HCT116 (cell line): Measurements from ENCODE around the gene NEDD4L. TPM values are rescaled to one million over a fixed set of nuclear protein-coding genes. Genes with fewer than 3 reads are reported as not detected.

Source experiments
- ATAC-seq: fragments of 200-7000 bp; cut with Tn5 transposase; 2 replicates; pipeline ENCODE4 v1.9.1; 2020; ENCODE audit warnings: mild to moderate bottlenecking, moderate library complexity
- BruUV-seq: library from RNA; stranded (reverse); fragments of 400-500 nt; replicated peaks from 2 replicates; lab custom pipeline; 2021; lab: Mats Ljungman, UMichigan
- CTCF ChIA-PET: fragments of 300-600 bp; sonication (Branson Sonifier 250); formaldehyde crosslinking; loops from one replicate; lab custom pipeline; 2021; ENCODE audit warnings: antibody characterized with exemption; lab: Charles Lee
- POLR2A ChIA-PET: fragments of 300-600, 350-600 bp; sonication (Branson Sonifier 250); formaldehyde crosslinking; loops from one replicate; lab custom pipeline; 2021; ENCODE audit warnings: antibody characterized with exemption; lab: Charles Lee
- RAD21 ChIA-PET, 2 experiments: fragments of 300-600 bp; sonication (Branson Sonifier 250); formaldehyde crosslinking; loops; one replicate each; lab custom pipeline; 2023; ENCODE audit warnings: low total read pairs in 2 of 2; ENCODE audit not compliant: uncharacterized antibody in 2 of 2, unreplicated experiment in 2 of 2, low non-redundant PET in 1 of 2; lab: Charles Lee
- DNase-seq: peaks from one replicate; pipeline ENCODE4 v3.0.0-alpha.2; 2010; ENCODE audit warnings: low read depth, low spot score
- H2AFZ ChIP-seq: fragments of 200-600 bp; shearing (Covaris generic), sonication (generic); 2 replicates; pipeline ENCODE4 v1.6.1; 2017; ENCODE audit warnings: low read depth, mixed run types, mixed read lengths, antibody characterized with exemption, low read length; ENCODE audit not compliant: poor library complexity, severe bottlenecking
- H3K27ac ChIP-seq: 2 replicates; pipeline ENCODE4 v1.5.1; 2012; ENCODE audit warnings: low read depth, low read length
- H3K27me3 ChIP-seq: fragments of 200-600 bp; sonication (generic); 2 replicates; pipeline ENCODE4 v1.6.1; 2016; ENCODE audit warnings: mixed run types, low read length, mixed read lengths; ENCODE audit not compliant: insufficient read depth
- H3K36me3 ChIP-seq, 2 experiments: fragments of 200-500 bp in 1 of 2; fragments of 200-600 bp in 1 of 2; sonication (Bioruptor generic) in 1 of 2; sonication (generic) in 1 of 2; 2 replicates each; pipeline versions ENCODE4 v1.5.1 to v1.6.1; 2014 to 2016; ENCODE audit warnings: low read length in 2 of 2, inconsistent platforms in 1 of 2, mixed read lengths in 1 of 2, mixed run types in 1 of 2; ENCODE audit not compliant: insufficient read depth in 2 of 2, control insufficient read depth in 1 of 2
- H3K4me1 ChIP-seq, 2 experiments: fragments of 200-600 bp in 1 of 2; sonication (generic) in 1 of 2; 2 replicates each; pipeline versions ENCODE4 v1.5.1 to v1.6.1; 2012 to 2017; ENCODE audit warnings: low read length in 2 of 2, inconsistent platforms in 1 of 2, mild to moderate bottlenecking in 1 of 2, mixed read lengths in 1 of 2, mixed run types in 1 of 2, moderate library complexity in 1 of 2; ENCODE audit not compliant: insufficient read depth in 2 of 2, control insufficient read depth in 1 of 2
- H3K4me2 ChIP-seq: fragments of 200-600 bp; sonication (generic); 2 replicates; pipeline ENCODE4 v1.6.1; 2017; ENCODE audit warnings: mixed run types, low read length, mixed read lengths
- H3K4me3 ChIP-seq, 2 experiments: fragments of 200-600 bp in 1 of 2; sonication (generic) in 1 of 2; replicated peaks in 1 of 2; 2 replicates each; pipeline ENCODE4 v1.5.1; 2011 to 2016; ENCODE audit warnings: low read length in 2 of 2, control low read depth in 1 of 2, low read depth in 1 of 2, mild to moderate bottlenecking in 1 of 2, mixed read lengths in 1 of 2, mixed run types in 1 of 2
- H3K79me2 ChIP-seq: fragments of 200-600 bp; sonication (generic); 2 replicates; pipeline ENCODE4 v1.6.1; 2017; ENCODE audit warnings: mild to moderate bottlenecking, mixed run types, low read length, moderate library complexity, mixed read lengths; ENCODE audit not compliant: insufficient read depth
- H3K9ac ChIP-seq: fragments of 200-600 bp; sonication (generic); 2 replicates; pipeline ENCODE4 v1.6.1; 2016; ENCODE audit warnings: low read length, mixed read lengths
- H3K9me2 ChIP-seq: fragments of 200-600 bp; sonication (generic), shearing (Covaris generic); 2 replicates; pipeline ENCODE4 v1.6.1; 2017; ENCODE audit warnings: mixed run types, mild to moderate bottlenecking, moderate library complexity; ENCODE audit not compliant: insufficient read depth
- H3K9me3 ChIP-seq, 2 experiments: fragments of 200-500 bp in 1 of 2; fragments of 200-600 bp in 1 of 2; sonication (Bioruptor generic) in 1 of 2; sonication (generic) in 1 of 2; 2 replicates each; pipeline ENCODE4 v1.6.1; 2014 to 2017; ENCODE audit warnings: low read length in 2 of 2, mixed read lengths in 2 of 2, inconsistent platforms in 1 of 2, low read depth in 1 of 2, mild to moderate bottlenecking in 1 of 2, mixed run types in 1 of 2, moderate library complexity in 1 of 2; ENCODE audit not compliant: control insufficient read depth in 1 of 2, insufficient read depth in 1 of 2
- H4K20me1 ChIP-seq: fragments of 200-600 bp; sonication (generic), shearing (Covaris generic); 2 replicates; pipeline ENCODE4 v1.6.1; 2017; ENCODE audit warnings: mixed run types, mild to moderate bottlenecking, moderate library complexity; ENCODE audit not compliant: insufficient read depth
- CBX3 ChIP-seq: IDR thresholded peaks from 2 replicates; pipeline ENCODE4 v1.6.1; 2012; ENCODE audit warnings: low read depth
- CEBPB ChIP-seq: IDR thresholded peaks from 2 replicates; pipeline ENCODE4 v1.6.1; 2012; ENCODE audit warnings: low read depth
- EZH2phosphoT487 ChIP-seq: fragments of 200-600 bp; IDR thresholded peaks from 2 replicates; pipeline ENCODE4 v1.6.1; 2018; ENCODE audit warnings: antibody characterized with exemption, borderline replicate concordance
- JUND ChIP-seq: IDR thresholded peaks from 2 replicates; pipeline ENCODE4 v1.6.1; 2012
- POLR2A ChIP-seq: IDR thresholded peaks from 2 replicates; pipeline ENCODE4 v1.7.0; 2011; ENCODE audit warnings: borderline replicate concordance; ENCODE audit not compliant: insufficient read depth, insufficient read length; ENCODE audit errors: extremely low read depth
- POLR2AphosphoS5 ChIP-seq: IDR thresholded peaks from 2 replicates; pipeline ENCODE4 v1.6.1; 2011; ENCODE audit warnings: mild to moderate bottlenecking, low read depth, low read length, moderate library complexity
- SIN3A ChIP-seq: IDR thresholded peaks from 2 replicates; pipeline ENCODE4 v1.6.1; 2012; ENCODE audit warnings: low read depth
- SRF ChIP-seq: IDR thresholded peaks from 2 replicates; pipeline ENCODE4 v1.6.1; 2012; ENCODE audit warnings: low read depth
- YY1 ChIP-seq: IDR thresholded peaks from 2 replicates; pipeline ENCODE4 v1.6.1; 2011; ENCODE audit warnings: low read length, low read depth, moderate library complexity, mild to moderate bottlenecking; ENCODE audit not compliant: insufficient replicate concordance; ENCODE audit errors: extremely low read depth
- intact Hi-C: fragments of 100-400 bp; cut with micrococcal nuclease; formaldehyde crosslinking; loops from 2 replicates; pipeline ENCODE4 v1.10.0; 2022
- total RNA-seq: library from RNA; stranded (reverse); gene quantifications from one replicate; pipeline ENCODE4 v1.2.1, GENCODE V29; 2021; ENCODE audit not compliant: unreplicated experiment
- TF ChIP-seq, protein P1 (sequence below): IDR thresholded peaks from 2 replicates; pipeline ENCODE4 v1.6.1; 2011; ENCODE audit warnings: mild to moderate bottlenecking, low read length, moderate library complexity; ENCODE audit not compliant: insufficient replicate concordance; ENCODE audit errors: extremely low read depth
- TF ChIP-seq, protein P2 (sequence below), 3 experiments: fragments of 200-600 bp in 1 of 3; sonication (generic) in 1 of 3; IDR thresholded peaks in 2 of 3; conservative IDR thresholded peaks in 1 of 3; 2 replicates each; pipeline ENCODE4 v1.5.1; 2012 to 2017; ENCODE audit warnings: low read depth in 2 of 3, low read length in 2 of 3, antibody characterized with exemption in 1 of 3, borderline replicate concordance in 1 of 3, control low read depth in 1 of 3, mild to moderate bottlenecking in 1 of 3, mixed read lengths in 1 of 3, mixed run types in 1 of 3, moderate library complexity in 1 of 3; ENCODE audit not compliant: insufficient read depth in 1 of 3
- TF ChIP-seq, protein P3 (sequence below): IDR thresholded peaks from 2 replicates; pipeline ENCODE4 v1.6.1; 2012; ENCODE audit warnings: low read depth

Gene NEDD4L
- total RNA-seq, 1 experiment from 2014 or later, result 41.5 TPM

GRCh38 chr18:58110398-58110797, 66.4 kb downstream of the NEDD4L start:
- no peaks in the 10 kb centered on the region for H3K4me1 ChIP-seq
- no peak overlapping the region for H3K27ac ChIP-seq
- no peaks in the 10 kb centered on the region for H4K20me1 ChIP-seq
- intact Hi-C loops, result no loop called here
- ChIA-PET CTCF (interaction anchor here (2.1 kb wide), 1 partner anchor 12 kb away, joined by 6 read pairs; no protein-coding TSS in a partner anchor), RAD21 (no interaction called here), POLR2A (no interaction called here)
- no peak for ATAC-seq
- no peaks in the 10 kb centered on the region for H3K9me2 ChIP-seq
- no peak for DNase-seq
- H3K4me2 ChIP-seq, result no peak overlapping the region
- no peak overlapping the region for H3K9ac ChIP-seq
- TF ChIP-seq SIN3A (no peak), CEBPB (no peak), CBX3 (no peak), YY1 (no peak), POLR2A (no peak), EZH2phosphoT487 (no peak), JUND (no peak), SRF (no peak), POLR2AphosphoS5 (no peak)
- TF ChIP-seq, protein P1, sequence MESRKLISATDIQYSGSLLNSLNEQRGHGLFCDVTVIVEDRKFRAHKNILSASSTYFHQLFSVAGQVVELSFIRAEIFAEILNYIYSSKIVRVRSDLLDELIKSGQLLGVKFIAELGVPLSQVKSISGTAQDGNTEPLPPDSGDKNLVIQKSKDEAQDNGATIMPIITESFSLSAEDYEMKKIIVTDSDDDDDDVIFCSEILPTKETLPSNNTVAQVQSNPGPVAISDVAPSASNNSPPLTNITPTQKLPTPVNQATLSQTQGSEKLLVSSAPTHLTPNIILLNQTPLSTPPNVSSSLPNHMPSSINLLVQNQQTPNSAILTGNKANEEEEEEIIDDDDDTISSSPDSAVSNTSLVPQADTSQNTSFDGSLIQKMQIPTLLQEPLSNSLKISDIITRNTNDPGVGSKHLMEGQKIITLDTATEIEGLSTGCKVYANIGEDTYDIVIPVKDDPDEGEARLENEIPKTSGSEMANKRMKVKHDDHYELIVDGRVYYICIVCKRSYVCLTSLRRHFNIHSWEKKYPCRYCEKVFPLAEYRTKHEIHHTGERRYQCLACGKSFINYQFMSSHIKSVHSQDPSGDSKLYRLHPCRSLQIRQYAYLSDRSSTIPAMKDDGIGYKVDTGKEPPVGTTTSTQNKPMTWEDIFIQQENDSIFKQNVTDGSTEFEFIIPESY, result no peak
- TF ChIP-seq, protein P2, sequence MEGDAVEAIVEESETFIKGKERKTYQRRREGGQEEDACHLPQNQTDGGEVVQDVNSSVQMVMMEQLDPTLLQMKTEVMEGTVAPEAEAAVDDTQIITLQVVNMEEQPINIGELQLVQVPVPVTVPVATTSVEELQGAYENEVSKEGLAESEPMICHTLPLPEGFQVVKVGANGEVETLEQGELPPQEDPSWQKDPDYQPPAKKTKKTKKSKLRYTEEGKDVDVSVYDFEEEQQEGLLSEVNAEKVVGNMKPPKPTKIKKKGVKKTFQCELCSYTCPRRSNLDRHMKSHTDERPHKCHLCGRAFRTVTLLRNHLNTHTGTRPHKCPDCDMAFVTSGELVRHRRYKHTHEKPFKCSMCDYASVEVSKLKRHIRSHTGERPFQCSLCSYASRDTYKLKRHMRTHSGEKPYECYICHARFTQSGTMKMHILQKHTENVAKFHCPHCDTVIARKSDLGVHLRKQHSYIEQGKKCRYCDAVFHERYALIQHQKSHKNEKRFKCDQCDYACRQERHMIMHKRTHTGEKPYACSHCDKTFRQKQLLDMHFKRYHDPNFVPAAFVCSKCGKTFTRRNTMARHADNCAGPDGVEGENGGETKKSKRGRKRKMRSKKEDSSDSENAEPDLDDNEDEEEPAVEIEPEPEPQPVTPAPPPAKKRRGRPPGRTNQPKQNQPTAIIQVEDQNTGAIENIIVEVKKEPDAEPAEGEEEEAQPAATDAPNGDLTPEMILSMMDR (IDR thresholded peaks at IDR 0.05 in 2 of 3, conservative IDR thresholded peaks at IDR 0.05 in 1 of 3; ENCODE audit: borderline replicate concordance in 1 of 3, insufficient read depth in 1 of 3, low read depth in 2 of 3, low read length in 2 of 3), result no peak
- TF ChIP-seq, protein P3, sequence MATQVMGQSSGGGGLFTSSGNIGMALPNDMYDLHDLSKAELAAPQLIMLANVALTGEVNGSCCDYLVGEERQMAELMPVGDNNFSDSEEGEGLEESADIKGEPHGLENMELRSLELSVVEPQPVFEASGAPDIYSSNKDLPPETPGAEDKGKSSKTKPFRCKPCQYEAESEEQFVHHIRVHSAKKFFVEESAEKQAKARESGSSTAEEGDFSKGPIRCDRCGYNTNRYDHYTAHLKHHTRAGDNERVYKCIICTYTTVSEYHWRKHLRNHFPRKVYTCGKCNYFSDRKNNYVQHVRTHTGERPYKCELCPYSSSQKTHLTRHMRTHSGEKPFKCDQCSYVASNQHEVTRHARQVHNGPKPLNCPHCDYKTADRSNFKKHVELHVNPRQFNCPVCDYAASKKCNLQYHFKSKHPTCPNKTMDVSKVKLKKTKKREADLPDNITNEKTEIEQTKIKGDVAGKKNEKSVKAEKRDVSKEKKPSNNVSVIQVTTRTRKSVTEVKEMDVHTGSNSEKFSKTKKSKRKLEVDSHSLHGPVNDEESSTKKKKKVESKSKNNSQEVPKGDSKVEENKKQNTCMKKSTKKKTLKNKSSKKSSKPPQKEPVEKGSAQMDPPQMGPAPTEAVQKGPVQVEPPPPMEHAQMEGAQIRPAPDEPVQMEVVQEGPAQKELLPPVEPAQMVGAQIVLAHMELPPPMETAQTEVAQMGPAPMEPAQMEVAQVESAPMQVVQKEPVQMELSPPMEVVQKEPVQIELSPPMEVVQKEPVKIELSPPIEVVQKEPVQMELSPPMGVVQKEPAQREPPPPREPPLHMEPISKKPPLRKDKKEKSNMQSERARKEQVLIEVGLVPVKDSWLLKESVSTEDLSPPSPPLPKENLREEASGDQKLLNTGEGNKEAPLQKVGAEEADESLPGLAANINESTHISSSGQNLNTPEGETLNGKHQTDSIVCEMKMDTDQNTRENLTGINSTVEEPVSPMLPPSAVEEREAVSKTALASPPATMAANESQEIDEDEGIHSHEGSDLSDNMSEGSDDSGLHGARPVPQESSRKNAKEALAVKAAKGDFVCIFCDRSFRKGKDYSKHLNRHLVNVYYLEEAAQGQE, result no peak
- BruUV-seq, result no TSS peak
- no peaks in the 10 kb centered on the region for H3K79me2 ChIP-seq
- no peaks in the 10 kb centered on the region for H3K9me3 ChIP-seq
- H2AFZ ChIP-seq, result no peak overlapping the region
- H3K4me3 ChIP-seq, result no peak overlapping the region
- H3K27me3 ChIP-seq, result no peaks in the 10 kb centered on the region
- no peaks in the 10 kb centered on the region for H3K36me3 ChIP-seq
